Fibroblast of skin of right biceps (primary cell): ENCODE data around the gene CRYBG2.
A peak's percentile ranks its signal among the peaks of the same experiment; 100 is the strongest.
"Not testable (repeated sequence)": the region's sequence is repeated elsewhere in the genome, so short reads cannot be mapped to it uniquely, and the experiment has no call there.

ENCODE experiments used
- DNase-seq: peaks from one replicate; pipeline ENCODE4 v3.0.0-alpha.2; 2013

The CRYBG2 gene

GRCh38 chr1:26292735-26293134, 61.2 kb downstream of the CRYBG2 start:
- DNase-seq = not testable (repeated sequence)

DNA sequence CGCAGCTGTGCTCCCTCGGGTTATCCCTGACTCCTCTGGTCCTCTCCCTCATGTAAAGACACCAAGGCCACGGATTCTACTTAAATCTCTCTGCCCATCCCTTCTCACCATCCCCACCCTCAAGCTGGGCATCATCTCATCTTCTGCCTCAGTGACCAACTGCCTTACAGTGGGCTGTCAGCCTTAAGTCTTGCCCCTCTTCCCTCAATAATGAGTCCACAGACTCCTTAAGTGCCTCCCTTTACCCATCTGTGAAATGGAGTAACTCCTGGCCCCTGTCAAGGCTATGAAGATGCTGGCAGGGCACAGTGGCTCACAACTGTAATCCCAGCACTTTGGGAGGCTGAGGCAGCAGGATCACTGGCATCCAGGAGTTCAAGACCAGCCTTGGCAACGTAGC, 62.0 kb downstream of the CRYBG2 start:
- no peak for DNase-seq

GRCh38 chr1:26291433-26291832, 62.5 kb downstream of the CRYBG2 start:
- DNase-seq = no peak

DNA sequence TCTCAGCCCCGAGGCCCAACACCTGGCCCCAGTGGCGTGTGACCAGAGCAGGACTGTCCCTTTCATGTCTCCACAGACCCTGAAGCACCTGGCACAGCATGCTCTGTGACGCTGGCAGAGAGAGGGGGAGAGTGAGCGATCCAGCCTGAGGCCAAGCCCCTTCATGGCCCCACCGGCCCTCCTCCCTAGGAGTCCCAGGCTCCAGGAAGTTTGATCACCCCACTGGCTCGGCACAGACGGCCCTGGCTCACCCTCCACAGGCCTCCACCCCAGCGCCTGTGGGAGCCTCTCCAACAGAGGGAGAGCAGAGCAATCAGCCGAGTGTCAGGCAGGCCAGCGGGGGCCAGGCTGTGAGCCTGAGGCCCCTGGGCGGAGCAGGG, 63.1 kb downstream of the CRYBG2 start:
- DNase-seq = no peak

DNA sequence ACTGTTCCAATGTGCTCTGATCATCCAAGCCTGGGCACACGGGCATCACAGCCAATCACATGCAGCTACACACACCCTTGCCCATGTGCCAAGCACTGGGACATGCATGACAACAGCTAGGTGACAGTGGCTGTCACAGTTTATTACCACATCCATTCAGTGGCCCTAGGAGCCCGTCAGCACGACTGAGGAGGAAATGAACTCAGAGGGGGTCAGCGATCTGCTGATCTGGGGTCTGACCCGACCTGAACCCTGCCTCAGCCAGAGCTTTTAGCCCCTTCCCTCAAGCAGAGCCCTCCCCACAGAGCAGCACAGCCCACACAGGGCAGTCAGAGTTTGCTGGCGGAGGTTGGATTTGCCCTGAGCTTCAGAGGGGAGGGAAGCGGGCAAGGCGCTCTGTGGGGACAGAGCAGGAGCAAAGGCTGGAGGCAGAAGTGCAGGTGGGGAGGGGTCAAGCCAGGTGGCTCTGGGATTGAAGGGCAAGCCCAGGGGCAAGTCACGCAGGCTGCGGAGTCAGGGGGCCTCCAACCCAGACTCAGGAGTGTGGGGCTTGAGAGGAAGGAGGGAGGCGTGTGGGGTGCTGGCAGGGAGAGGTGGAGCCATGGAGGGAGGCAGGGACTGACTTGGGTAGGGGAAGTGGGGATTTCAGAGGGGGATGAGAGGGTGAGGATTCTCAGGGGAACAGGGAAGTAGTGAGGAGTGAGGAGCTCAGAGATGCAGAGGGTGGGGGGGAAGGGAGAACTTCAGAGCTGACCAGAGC, 63.6 kb downstream of the CRYBG2 start:
- no peak for DNase-seq

GRCh38 chr1:26289158-26290059, 64.5 kb downstream of the CRYBG2 start:
- DNase-seq = no peak

GRCh38 chr1:26288311-26288941, 65.5 kb downstream of the CRYBG2 start:
- DNase-seq = no peak

DNA sequence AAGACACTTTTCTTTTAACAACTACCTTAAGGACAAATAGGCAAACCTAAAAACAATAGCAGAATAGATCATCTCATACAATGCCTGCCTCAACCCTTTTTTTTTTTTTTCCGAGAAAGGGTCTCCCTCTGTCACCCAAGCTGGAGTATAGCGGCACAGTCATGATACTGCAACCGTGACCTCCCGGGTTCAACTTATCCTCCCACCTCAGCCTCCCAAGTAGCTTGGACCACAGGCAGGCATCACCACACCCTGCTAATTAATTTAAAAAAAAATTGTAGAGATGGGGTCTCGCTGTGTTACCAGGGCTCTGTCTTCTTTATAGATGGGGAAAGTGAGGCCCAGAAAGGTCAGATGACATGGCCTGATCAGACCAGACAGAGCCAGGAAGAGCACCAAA, 66.1 kb downstream of the CRYBG2 start:
- no peak for DNase-seq

DNA sequence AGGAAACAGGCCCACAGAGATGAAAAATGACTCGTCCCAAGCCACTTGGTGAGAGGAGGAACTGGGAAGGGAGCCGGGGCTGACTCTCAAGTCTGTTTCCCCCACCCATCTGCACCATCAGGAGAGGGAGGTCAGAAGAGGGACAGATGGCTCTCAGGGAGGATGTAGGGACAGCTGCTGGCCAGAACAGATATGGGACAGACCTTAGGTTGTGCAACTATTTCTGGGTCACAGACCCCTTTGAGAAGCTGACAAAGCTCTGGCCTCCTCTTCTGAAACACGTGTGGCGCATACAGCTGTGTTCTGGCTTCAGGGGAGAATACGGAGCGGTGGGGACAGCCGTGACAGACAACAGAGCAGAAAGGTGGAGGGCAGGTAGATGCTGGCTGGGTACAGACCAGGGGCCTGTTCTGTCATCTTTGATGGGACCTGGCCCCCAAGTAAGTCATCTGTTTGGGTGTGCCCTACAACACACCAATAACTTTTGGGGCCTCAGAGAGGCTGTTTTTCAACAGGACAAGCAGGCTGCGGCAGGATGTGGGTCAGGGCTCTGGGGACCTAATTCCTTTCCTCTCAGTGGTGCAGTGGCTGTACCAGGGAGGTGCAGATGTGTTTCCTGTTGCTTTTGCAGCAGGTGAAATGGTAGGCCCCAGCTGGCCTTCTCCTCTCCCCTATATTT, 66.8 kb downstream of the CRYBG2 start:
- DNase-seq = no peak

- no peak for DNase-seq
Measured at GRCh38 chr1:26286064-26286416, 67.9 kb downstream of the CRYBG2 start.

DNA sequence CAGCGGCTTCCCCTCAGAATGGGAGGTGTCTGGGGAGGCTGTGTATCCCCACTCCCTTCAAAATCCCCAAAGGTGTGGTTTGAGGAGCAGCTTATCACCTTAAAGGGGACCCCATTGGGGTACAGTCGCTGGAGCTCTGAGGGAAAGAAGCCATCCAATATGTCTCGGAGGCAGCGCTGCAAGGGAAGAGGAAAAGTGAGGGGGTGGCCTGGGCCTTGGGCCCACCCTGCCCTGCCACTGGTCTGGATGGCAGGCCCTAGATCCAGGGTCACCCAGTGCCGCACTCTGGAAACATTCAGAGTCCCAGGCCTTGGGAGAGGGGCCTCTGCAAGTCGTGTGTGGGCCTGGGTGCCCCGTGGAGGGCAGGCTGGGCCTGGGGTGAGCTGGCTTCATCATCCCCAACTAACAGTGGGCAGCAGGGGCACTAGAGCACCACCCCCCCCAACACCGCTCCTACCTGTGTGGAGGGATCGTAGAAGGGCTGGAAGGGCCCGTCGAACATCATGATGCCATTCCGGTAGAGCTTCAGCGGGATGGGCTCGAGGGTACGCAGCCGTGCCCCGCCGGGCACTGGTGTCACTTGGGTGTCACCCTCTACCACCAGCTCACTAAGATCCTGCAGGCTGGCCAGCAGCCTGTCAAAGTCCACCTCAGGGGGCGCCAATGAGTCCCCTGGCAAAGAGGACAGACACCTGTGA, 68.4 kb downstream of the CRYBG2 start:
- DNase-seq = no peak

- DNase-seq = peak; percentile 94
Measured at GRCh38 chr1:26284597-26285347, 69.2 kb downstream of the CRYBG2 start.

- DNase-seq = no peak
Measured at GRCh38 chr1:26283871-26284596, 69.9 kb downstream of the CRYBG2 start.

- DNase-seq = no peak
Measured at GRCh38 chr1:26283279-26283853, 70.6 kb downstream of the CRYBG2 start.

DNA sequence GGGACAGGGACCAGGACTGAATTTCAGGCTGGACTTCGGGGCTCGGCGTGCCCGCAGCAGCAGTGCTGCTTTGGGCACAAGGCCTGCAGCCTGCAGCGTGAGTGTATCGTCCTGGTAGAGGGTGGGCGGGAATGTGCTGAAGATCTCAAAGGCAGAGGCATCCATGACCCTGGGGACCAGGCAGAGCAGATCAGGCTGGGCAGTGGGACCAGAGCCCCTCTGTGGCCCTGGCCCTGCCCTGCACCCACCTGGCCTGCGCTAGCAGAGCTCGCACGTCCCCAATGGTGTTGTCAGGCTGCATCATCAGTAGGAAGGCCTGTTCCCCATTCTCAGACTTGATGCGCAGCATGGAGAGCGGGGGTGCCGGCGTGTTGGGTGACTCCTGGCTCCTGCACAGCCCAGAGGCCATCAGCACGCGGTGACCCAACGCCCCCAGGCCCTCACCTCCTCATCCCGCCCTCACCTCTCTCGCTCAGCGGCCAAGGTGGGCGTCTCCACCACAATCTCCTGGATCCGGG, 71.5 kb downstream of the CRYBG2 start:
- no peak for DNase-seq

- DNase-seq = peak; percentile 66
Measured at GRCh38 chr1:26281971-26282370, 72.0 kb downstream of the CRYBG2 start.

DNA sequence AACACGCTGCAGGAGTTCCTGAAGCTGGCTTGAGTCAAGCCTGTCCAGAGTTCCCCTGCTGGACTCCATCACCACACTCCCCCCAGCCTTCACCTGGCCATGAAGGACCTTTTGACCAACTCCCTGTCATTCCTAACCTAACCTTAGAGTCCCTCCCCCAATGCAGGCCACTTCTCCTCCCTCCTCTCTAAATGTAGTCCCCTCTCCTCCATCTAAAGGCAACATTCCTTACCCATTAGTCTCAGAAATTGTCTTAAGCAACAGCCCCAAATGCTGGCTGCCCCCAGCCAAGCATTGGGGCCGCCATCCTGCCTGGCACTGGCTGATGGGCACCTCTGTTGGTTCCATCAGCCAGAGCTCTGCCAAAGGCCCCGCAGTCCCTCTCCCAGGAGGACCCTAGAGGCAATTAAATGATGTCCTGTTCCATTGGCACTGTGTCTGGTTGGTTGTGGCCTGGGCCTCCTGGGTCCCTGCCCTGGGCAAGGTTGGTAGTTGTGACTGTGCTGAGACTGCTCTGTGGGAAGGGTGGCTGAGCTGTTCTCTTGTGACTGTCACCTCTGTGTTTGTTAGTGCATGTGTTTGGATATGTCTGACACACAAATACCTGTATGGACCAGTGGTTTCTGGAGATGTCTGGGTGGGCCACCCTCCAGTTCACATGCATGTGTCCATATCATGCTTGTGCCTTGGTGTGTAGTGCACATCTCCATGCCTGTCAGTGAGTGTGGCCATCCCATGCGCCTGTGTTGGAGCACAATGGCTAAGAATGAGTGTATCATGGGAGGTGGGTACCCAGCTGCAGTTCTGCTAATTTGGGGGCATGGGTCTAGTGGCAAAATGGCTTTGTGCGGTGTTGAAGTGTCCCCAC, 72.6 kb downstream of the CRYBG2 start:
- DNase-seq = peak; percentile 53

DNA sequence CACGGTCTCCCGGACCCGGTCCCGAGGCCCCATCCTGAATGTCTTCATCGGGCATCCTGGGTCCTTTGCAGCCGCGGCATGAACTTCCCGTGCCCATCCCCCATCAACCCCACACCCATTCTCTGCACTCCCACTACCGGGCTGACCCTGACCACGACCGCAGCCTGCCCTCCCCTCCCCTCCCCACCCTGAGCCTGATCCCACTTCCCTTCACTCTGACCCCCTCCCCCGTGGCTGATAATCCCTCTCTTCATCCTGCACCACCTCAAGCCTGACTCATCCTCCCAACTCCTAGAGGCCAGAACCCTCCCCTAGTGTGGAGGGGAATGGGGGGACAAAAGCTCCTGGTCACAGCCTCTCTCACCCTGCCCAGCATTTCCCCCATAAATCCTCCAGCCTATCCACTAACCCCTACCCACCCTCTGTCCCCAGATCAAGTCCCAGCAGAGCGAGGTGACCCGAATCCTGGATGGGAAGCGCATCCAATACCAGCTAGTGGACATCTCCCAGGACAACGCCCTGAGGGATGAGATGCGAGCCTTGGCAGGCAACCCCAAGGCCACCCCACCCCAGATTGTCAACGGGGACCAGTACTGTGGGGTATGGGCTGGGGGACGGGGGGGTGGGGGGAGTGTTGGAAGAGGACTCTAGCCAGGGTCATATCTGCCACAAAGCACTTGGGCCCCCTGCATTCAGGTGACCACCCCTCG, 73.4 kb downstream of the CRYBG2 start:
- peak; percentile 80 for DNase-seq
